GM19438 (cell line): Measurements from ENCODE around the gene PDCD1.
"Not testable (repeated sequence)": the region's sequence is repeated elsewhere in the genome, so short reads cannot be mapped to it uniquely, and the experiment has no call there.

ENCODE experiments used
- ATAC-seq: cut with Tn5 transposase; IDR thresholded peaks from one replicate; pipeline ENCODE4 v1.9.1; 2021; ENCODE audit warnings: low read depth; ENCODE audit not compliant: unreplicated experiment

Gene PDCD1

DNA sequence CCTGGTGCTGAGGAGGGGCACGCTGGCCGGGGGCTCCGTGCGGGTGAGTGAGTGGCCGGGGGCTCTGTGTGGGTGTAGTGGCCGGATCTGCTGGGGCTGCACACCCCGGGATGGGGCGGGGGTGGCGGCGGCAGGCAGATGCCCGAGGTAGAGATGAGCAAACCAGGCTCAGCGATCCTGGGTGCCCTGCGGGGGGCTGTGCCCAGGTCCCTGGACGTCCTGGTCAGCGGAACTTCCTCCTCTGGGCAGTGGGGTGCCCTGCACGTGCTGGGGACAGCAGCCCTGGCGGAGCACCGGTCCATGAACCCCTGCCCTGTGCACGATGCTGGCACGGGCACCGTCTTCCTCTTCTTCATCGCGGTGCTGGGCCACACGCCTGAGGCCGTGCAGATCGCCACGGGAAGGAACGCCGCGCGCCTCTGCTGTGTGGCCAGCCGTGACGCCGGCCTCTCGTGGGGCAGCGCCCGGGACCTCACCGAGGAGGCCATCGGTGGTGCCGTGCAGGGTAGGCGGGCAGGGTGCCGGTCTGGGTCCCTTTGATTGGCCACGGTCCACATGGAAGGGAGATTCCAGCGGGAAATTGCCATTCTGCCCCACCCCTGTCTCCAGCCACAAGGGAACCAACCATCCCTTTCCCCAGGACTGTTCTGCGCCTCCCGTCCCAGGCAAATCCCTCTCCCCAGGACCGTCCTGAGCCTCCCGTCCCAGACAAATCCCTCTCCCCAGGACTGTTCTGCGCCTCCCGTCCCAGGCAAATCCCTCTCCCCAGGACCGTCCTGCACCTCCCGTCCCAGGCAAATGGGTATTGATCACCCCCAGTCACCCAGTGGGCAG is 43.8 kb downstream of the PDCD1 start:
- no peak for ATAC-seq

DNA sequence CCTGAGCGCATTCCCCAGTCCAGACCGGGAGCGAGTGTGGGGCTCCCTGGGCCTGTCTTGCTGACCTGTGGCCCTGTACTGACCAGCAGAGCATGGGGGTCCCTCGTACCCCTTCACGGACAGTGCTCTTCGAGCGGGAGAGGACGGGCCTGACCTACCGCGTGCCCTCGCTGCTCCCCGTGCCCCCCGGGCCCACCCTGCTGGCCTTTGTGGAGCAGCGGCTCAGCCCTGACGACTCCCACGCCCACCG is 44.4 kb downstream of the PDCD1 start:
- ATAC-seq, result no peak

DNA sequence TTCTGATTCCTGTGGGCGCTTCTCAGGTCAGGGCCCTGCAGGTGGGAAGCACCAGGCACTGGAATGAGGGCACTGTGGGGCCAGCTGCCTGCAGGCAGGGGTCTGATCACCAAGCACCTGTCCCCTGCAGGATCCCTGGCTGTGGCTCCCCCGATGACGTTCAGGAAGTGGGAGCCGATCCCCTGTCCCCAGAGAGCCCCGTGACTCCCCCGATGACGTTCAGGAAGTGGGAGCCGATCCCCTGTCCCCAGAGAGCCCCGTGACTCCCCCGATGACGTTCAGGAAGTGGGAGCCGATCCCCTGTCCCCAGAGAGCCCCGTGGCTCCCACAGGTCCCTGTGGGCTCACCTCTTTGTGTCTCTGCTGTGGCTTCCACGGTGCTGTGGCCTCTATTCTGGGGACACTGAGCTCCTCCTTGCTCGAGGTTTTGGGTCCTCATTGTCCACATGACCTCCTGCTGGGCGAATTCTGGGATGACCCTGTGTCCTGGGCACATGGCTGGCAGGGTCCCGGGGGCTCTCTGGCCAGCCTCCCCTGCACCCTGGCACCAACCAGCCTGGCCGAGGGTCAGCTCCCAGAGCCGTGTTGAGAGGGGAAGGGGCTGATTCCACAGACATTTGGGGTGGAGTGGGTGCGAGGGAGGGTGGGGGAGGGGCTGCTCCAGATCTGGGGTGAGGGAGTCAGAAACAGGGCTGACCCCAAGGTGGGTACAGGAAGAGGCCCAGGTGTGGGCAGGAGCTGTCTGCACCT is 44.9 kb downstream of the PDCD1 start:
- ATAC-seq, result no peak

DNA sequence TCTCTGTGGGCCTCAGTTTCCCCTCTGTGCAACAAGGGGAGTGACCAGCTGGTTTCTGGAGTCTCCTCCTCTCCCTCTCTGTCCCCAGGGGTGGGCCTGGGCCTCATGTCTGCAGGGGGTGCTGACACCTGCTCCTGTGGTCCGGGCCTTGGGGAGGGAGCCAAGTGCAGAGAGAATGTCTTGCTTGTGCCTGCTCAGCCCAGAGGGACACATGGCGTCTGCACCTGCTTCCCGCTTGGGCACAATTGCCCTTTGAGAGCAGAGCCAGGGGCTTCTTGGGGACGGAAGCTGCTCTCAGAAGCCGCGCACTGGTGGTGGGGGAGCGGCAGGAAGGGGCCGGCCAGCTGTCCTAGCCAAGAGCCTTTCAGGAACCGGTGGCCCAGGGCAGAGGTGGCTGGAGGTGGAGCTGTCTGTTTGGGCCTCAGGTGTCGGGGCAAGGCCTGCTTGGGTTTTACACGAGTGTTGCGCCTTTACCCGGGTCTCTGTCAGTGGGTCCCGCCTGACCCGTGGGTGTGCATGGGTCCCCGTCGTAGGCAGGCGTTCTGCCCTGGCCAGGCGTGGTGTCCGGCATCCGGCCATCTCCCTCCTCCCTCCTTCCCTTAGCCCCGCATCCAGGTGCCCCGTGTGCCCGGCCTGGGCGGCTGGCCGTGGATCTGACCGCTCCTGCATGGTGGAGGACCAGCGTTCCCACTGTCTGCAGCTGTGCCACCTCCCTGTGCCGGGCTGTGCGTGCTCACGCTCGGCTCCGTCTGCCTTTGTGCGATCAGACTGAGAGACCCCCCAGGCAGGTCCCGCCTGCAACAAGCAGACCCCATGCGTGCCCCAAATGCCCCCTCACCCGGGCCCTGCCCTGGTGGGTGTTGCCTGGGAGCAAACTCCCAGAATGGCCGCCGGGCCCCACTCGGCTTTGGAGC is 45.7 kb downstream of the PDCD1 start:
- ATAC-seq, result no peak

DNA sequence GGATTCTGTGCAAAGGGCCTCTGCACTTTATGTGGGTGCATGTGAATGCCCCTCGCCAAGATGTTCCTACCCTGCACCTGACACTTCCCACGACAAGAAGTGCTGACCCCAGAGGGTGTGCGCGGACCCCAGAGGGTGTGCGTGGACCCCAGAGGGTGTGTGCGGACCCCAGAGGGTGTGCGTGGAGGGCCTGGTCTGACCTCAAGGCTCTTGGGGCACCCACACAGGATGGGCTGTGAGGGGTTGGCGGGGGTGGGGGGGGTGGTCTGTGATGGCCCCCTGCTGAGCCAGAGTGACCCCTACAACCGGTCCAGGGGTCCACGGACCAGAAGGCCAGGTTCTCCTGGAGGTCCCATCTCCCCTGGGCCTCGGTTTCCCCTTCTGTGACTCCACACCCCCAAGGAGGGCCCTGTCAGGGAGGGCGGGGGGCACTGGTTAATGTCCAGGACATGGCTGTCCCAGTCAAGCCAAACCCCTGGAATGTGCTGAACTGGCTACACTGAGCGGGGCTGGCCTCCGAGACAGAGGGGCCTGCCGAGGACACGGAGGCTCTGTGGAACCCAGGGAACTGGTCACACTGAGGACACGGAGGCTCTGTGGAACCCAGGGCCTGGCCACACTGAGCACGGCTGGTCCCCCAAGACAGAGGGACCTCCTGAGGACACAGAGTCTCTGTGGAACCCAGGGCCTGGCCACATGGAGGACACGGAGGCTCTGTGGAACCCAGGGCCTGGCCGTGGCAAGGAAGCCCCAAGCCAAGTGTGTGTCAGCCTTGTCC is 46.6 kb downstream of the PDCD1 start:
- no peak for ATAC-seq

DNA sequence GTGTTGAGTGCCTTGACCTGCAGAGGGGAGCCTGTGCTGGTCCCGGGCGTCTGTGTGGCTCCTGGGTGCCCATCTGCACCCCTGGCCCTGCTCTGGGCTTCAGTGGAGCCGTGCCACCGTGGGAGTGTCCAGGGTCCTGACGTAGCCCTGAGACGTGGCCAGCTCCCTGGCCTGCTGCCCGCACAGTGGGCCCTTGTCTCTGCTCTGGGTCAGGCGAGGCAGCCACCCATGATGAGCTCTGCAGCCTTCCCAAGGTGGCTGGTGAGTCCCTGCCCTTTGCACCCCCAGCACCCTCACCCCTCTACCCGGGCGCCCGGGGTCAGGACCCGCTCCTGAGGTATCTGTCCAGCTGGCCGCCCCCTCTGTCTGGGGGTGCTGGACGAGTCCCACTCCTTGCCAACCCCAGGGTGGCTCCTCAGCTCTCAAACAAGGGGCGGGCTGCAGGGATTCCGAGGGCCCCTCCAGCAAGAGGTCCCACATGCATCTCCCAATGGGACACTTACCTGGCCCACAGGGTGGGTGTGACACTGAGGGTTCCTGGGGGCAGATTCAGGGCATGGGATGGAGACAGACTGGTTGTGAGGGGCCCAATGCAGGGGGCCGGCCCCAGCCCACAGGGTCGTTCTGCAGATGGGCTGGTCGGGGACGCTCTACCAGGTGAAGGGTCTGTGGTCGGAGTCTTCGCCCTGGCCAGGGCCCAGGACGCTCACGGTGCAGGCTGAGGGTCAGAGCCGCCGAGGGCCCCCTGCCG is 47.3 kb downstream of the PDCD1 start:
- no peak for ATAC-seq

DNA sequence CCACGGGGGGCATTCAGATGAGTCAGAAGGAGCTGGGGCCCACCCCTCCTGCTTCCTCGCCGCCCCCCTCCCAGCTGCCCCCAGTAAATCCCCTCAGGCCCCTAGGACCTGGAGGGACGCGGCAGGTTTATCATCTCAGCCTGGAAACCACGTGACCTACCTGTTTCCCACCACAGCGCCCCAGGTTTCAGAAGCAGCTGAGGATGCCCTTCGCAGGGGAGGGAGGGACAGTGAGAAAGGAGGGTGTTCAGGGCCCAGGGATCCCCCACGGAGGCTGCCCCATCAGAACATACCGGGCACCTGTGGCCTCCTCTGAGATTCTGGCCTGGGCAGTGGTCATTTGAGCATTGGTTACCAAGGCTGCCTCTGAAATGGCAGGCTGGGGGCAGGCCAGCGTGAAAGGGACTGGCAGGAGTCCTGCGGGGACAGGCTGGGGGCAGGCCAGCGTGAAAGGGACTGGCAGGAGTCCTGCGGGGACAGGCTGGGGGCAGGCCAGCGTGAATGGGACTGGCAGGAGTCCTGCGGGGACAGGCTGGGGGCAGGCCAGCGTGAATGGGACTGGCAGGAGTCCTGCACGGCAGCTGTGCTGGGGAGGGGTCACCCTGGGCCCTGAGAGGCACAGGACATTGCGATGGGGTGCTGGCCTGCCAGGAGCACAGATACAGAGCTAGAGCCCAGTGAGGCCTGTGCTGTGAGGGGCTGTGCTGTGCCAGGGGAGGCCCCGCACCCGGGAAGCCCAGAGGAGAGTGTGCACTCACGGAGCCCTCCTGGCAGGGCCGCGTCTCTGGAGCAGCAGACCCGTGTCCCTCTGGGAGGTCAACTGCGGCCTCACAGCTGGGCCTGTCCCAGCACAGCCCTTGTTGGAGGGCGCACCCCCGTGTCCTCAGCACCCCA is 48.1 kb downstream of the PDCD1 start:
- no peak for ATAC-seq

DNA sequence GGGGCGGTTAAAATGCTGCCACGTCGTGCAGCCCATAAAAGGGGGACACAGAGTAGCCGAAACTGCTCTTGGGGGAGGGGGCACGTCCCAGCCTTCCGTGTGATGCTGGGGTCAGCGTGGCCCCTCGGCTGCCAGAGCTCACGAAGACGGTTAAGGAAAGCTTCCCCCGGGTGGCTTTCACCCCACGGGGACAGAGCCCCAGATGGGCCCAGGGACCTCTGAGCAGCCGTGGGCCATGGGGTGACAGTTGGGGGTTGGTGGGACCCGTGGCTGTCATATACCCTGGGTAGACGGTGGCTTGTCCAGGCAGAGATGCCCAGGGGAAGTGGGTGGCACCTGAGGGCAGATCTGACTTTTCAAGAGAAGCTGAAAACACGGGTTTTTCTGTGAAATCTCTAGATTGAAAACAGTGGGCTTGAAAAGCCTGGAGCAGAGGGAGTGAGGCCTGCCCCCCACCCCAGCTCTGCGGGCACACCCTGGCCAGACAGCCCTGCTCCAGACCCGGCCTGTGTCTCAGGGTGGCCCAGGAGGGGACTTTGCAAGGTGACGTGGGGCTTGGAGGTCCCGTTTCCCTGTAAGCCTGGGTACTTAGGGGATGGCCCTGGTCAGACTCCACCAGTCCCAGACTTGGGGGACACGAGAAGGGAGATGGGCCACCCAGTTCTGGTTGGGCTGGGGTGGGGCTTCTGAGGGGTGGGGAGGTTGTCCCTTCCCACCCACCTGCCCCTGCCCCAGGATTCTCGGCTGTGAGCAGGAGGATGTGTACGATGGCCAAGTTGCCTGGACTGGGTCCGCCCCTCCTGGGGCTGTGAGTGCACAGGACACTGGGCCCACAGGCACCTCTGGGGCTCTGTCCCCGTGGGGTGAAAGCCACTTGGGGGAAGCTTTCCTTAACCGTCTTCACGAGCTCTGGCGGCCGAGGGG is 49.0 kb downstream of the PDCD1 start:
- no peak for ATAC-seq

DNA sequence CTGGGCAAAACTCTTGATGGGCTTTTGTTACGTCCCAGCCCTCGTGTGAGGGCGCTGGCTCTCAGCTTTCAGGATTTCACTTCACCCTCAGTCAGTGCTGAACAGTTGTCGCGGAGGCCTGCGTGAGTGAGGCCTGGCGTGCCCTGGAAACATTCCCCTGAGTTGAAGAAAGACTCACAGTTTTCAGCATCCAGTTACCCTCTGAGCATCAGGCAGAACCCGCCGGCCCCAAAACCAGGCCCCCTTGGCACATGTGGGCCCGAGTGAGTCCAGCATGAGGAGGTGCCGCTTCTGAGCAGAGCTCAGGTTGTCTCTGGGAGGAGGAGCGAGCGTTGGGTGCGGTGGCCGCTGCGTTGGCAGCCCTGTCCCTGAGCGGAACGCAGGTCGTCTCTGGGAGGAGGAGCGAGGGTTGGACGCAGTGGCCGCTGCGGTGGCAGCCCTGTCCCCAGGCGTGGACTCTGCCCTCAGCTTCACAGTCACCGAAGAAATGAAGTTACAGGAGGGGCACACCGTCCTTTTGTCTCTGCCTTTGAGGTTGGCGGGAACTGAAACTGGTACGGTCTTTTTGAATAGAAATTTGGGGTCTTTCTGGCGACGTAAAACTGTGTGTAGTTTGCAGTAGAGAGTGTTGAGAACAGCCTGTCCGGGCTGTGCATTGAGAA is 49.8 kb downstream of the PDCD1 start, which contains the start of gene NEU4:
NEU4 (plus strand) TSS at position 473 of the 662 bp plus-strand sequence. CDS start 5,292 bp downstream, outside the sequence.
- ATAC-seq, result no peak

DNA sequence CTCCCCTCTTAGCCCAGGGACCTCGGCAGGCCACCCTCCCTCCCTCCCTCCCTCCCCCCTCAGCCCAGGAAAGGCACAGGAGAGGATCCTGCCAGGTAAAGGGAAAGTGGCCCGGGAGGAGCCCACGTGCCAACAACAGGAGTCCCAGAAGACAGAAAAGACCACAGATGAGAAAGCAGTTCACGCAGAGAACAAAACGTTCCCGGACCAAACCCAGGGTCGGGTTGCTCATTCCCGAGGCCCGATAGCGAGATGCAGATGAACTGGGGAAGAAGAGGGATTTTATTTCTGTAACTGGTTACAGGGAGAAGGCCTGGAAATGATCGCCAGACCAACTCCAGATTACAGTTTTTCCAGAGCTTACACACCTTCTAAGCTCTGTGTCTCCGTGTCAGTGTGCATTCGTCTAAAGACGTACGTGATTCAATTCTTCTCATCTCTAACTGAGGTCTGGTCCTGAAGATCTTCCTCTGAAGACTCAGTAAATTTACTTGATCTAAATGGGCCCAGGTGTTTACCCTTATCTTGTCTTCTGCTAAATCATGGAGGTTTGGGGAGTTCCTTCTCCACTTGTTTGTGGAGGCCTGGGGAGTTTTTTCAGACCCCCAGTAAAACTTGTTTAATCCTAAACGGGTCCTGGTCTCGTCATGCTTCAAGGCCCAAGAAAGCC is 50.5 kb downstream of the PDCD1 start:
- ATAC-seq, result no peak

DNA sequence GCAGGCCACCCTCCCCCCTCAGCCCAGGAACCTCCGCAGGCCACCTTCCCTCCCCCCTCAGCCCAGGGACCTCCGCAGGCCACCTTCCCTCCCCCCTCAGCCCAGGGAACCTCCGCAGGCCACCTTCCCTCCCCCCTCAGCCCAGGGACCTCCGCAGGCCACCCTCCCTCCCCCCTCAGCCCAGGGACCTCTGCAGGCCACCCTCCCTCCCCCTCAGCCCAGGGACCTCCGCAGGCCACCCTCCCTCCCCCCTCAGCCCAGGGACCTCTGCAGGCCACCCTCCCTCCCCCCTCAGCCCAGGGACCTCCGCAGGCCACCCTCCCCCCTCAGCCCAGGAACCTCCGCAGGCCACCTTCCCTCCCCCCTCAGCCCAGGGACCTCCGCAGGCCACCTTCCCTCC is 52.5 kb downstream of the PDCD1 start:
- not testable (repeated sequence) for ATAC-seq

DNA sequence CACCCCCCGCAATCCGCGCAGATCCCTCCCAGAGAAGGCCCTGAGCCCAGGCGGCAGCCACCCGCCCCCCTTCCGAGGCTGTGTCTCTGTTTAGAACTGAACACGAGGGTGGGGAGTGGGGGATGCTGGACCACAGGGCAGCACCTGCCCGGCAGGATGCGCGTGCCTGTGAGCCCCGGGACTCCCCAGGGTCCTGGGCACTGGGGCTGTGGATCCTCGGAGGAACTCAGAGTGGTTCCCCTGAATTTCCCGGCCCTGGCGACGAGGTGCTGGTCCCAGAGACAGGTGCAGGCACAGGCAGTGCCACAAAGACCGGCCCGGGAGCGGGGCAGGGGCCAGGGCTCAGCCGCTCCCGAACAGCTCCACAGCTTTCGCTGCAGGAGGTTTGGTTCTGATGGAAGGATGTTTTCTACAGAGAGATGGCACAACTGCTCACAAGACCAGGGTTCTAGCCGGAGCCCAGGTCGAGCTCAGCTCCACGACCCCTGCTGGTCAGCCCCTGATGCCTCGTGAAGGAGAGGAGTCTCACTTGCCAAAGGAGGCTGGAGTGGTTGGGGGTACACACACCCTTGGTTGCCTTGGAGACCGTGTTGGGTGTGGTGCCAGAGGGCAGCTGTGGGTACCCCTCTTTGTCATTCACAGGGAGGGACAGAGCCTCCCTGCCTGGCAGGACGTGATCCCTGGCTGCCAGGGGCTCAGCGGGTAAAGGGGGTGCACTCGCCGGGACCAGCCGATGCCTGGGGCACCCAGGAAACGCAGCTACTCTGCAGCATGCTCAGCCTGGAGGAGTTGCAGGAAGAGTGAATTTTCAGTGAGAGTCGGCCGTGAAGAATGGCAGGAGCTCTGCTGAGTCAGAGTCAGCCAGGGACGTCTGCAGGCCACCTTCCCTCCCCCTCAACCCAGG is 54.1 kb downstream of the PDCD1 start:
- no peak for ATAC-seq

DNA sequence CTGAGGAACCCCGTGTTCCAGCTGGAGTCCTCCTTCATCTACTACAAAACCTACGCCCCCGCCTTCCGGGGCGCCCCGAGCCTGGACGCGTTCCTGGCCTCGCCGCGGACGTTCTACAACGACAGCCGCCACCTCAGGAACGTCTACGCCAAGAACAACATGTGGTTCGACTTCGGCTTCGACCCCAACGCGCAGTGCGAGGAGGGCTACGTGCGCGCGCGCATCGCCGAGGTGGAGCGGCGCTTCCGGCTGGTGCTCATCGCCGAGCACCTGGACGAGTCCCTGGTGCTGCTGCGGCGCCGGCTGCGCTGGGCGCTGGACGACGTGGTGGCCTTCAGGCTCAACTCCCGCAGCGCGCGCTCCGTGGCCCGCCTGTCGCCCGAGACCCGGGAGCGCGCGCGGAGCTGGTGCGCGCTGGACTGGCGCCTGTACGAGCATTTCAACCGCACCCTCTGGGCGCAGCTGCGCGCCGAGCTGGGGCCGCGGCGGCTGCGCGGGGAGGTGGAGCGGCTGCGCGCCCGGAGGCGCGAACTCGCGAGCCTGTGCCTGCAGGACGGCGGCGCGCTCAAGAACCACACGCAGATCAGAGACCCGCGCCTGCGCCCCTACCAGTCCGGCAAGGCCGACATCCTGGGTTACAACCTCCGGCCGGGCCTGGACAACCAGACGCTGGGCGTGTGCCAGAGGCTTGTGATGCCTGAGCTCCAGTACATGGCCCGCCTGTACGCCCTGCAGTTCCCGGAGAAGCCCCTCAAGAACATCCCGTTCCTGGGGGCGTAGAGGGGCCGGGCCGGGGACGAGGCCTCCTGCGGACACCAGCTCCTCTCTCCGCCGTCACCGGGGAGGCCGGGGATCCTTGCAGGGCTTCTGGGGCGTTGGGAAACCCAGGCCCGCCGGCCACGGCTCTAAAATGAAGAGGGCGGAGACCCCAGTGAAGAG is 55.0 kb downstream of the PDCD1 start:
- peak; percentile 68 for ATAC-seq
